Esophagus muscularis mucosa (tissue), 4 donors: ENCODE measurements around the gene PLAC1. TPM values are rescaled to one million over a fixed set of nuclear protein-coding genes. Genes with fewer than 3 reads are reported as not detected.

Experiments
- DNase-seq: peaks from one replicate; pipeline ENCODE4 v3.0.0-alpha.2; 2017; ENCODE audit errors: extremely low spot score
- H3K27ac ChIP-seq, 4 donors: fragments of 200-600 bp; sonication (generic); replicated peaks in 1 of 4; 1 replicate in 3 of 4; 2 replicates in 1 of 4; pipeline ENCODE4 v1.5.1; 2016 to 2019; ENCODE audit warnings: mild to moderate bottlenecking in 1 of 4
- H3K27me3 ChIP-seq, 4 donors: fragments of 200-600 bp; sonication (generic); one replicate each; pipeline versions ENCODE4 v1.5.1 to v1.6.0; 2016 to 2019
- H3K36me3 ChIP-seq, 4 donors: fragments of 200-600 bp; sonication (generic); one replicate each; pipeline ENCODE4 v1.5.1; 2016 to 2019
- H3K4me1 ChIP-seq, 4 donors: fragments of 200-600 bp; sonication (generic); one replicate each; pipeline ENCODE4 v1.5.1; 2016 to 2019
- H3K4me3 ChIP-seq, 4 donors: fragments of 200-600 bp; sonication (generic); 1 replicate in 2 of 4; 2 replicates in 2 of 4; pipeline ENCODE4 v1.5.1; 2016 to 2019; ENCODE audit warnings: mild to moderate bottlenecking in 4 of 4, moderate library complexity in 1 of 4
- H3K9me3 ChIP-seq, 4 donors: fragments of 200-600 bp; sonication (generic); 1 replicate in 3 of 4; 2 replicates in 1 of 4; pipeline ENCODE4 v1.5.1; 2016 to 2019
- EP300 ChIP-seq: sonication (generic); formaldehyde crosslinking; IDR thresholded peaks from one replicate; pipeline ENCODE4 v1.6.1; 2017; ENCODE audit warnings: antibody characterized with exemption
- POLR2A ChIP-seq: fragments of 450-650 bp; IDR thresholded peaks from one replicate; pipeline ENCODE4 v1.6.1; 2017; ENCODE audit warnings: antibody characterized with exemption, moderate library complexity, mild to moderate bottlenecking, low read depth
- POLR2AphosphoS5 ChIP-seq, 2 donors: sonication (generic); formaldehyde crosslinking; IDR thresholded peaks; one replicate each; pipeline ENCODE4 v1.6.1; 2017; ENCODE audit warnings: antibody characterized with exemption in 2 of 2
- WGBS: methylation state at CpG from one replicate; pipeline ENCODE4 v1.1.5; 2018; 5-methylcytosine and 5-hydroxymethylcytosine counted together
- intact Hi-C: fragments of 100-400 bp; cut with DNase I; formaldehyde crosslinking; loops from one replicate; pipeline ENCODE4 v1.15.1; 2023
- total RNA-seq, 4 donors: library from RNA; depleted of rRNA; stranded (reverse); fragments of >200 nt; gene quantifications; one replicate each; pipeline versions ENCODE4 v1.1.0 to v1.2.1, GENCODE V29; 2016
- TF ChIP-seq, protein P1 (sequence below), 3 experiments: fragments of 200-600 bp in 2 of 3; fragments of 450-650 bp in 1 of 3; sonication (generic) in 2 of 3; IDR thresholded peaks; one replicate each; pipeline ENCODE4 v1.5.1; 2017 to 2019; ENCODE audit warnings: antibody characterized with exemption in 3 of 3, mild to moderate bottlenecking in 2 of 3, moderate library complexity in 1 of 3

The PLAC1 gene
- total RNA-seq, 4 donors from 2014 or later, result not detected

GRCh38 chrX:134671294-134671693 lies 13.0 kb upstream of the PLAC1 start:
- 63% methylated on average over 6 of the region's 6 CpGs for WGBS
- intact Hi-C loops, result no loop called here
- H3K4me1 ChIP-seq, result peaks cover 0 to 10% (median 0%) of the 10 kb centered on the region in 4 donors
- no peak overlapping the region for H3K4me3 ChIP-seq
- TF ChIP-seq POLR2AphosphoS5 (IDR thresholded peaks at IDR 0.05), result no peak
- TF ChIP-seq, protein P1, sequence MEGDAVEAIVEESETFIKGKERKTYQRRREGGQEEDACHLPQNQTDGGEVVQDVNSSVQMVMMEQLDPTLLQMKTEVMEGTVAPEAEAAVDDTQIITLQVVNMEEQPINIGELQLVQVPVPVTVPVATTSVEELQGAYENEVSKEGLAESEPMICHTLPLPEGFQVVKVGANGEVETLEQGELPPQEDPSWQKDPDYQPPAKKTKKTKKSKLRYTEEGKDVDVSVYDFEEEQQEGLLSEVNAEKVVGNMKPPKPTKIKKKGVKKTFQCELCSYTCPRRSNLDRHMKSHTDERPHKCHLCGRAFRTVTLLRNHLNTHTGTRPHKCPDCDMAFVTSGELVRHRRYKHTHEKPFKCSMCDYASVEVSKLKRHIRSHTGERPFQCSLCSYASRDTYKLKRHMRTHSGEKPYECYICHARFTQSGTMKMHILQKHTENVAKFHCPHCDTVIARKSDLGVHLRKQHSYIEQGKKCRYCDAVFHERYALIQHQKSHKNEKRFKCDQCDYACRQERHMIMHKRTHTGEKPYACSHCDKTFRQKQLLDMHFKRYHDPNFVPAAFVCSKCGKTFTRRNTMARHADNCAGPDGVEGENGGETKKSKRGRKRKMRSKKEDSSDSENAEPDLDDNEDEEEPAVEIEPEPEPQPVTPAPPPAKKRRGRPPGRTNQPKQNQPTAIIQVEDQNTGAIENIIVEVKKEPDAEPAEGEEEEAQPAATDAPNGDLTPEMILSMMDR (IDR thresholded peaks at IDR 0.05), result no peak
- no peak for TF ChIP-seq EP300
- TF ChIP-seq POLR2A, result no peak
- H3K27me3 ChIP-seq, result peaks cover 0 to 4% (median 0%) of the 10 kb centered on the region in 4 donors
- H3K9me3 ChIP-seq, result no peaks in the 10 kb centered on the region
- no peak overlapping the region for H3K27ac ChIP-seq
- DNase-seq, result no peak
- H3K36me3 ChIP-seq, result no peaks in the 10 kb centered on the region

DNA sequence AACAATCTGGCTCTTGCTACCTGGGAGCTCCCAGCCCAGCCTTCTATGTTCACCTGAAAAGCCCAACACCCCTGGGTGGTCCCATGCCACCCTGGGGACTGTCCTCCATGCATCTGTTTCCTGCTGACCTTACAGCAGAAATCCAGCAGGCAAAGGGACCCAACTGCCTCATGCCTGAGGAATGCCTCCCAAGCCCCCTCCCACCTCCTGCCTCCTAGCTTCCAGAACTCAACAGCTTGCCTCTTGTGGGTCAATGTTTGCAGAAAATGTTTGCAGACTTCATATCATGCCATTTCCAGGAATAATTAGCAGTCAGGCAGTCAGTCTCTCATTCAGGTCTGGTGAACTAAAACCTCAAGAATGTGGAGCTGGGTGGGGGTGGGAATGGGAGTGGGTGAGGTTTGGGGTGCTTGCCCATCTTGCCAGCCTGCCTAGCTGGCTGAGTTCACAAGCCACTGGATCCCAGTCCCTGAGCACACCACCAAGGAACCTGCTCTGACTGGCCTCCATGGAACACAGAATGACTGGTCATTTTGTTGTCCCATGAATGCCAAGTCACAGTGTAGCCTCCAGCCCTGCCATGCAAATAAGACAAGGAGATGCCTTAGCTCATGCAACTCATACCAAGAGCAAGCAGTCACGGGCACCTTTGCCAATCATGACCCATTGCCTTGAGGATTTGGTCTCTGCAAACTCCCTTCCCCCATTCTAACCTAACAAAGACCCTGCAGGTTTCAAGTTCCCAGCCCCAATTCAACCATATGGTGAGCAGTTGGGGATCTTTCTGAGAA lies 12.1 kb upstream of the PLAC1 start:
- intact Hi-C loops, result no loop called here
- H3K9me3 ChIP-seq, result no peaks in the 10 kb centered on the region
- peaks cover 0 to 10% (median 0%) of the 10 kb centered on the region in 4 donors for H3K4me1 ChIP-seq
- TF ChIP-seq, protein P1 (IDR thresholded peaks at IDR 0.05), result no peak
- TF ChIP-seq POLR2A (no peak), EP300 (no peak), POLR2AphosphoS5 (IDR thresholded peaks at IDR 0.05) (no peak)
- WGBS, result 43% methylated on average over 1 of the region's 1 CpG
- H3K36me3 ChIP-seq, result no peaks in the 10 kb centered on the region
- H3K4me3 ChIP-seq, result no peak overlapping the region
- no peak overlapping the region for H3K27ac ChIP-seq
- peaks cover 0 to 4% (median 0%) of the 10 kb centered on the region in 4 donors for H3K27me3 ChIP-seq
- no peak for DNase-seq

DNA sequence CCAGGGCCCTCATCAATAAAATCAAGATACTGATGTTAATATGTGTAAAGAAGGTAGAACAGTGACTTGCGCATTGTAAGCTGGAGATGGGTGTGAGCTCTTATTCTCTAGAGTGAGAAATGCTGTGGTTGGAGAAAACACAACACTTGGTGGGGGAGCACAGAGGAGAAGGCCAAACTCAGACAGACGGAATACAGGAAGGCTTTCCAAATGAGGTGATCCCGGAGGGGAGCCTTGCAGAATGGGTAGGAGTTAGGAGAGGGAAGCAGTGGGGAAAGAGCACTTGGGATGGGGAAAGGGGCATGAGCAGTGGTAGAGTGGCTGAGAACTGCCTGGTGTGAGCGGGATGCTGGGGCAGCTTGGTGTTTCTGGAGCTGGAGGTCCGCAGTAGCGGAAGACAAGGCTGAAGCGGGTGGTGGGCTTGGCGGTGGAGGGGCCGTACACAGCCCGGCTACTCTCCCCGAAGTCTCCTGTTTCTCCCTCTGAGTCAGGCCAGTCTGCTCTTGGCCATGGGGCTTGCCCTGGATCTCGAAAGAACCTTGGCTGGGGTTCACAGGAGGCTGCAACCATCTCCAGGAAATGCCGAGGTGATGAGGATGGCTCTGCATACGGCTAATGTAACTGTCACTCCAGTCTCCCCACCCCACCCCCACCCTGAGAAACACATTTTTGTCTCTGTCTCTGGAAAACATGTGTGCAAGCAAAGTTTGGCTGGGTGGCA lies 11.3 kb upstream of the PLAC1 start:
- H3K27me3 ChIP-seq, result peaks cover 0 to 4% (median 0%) of the 10 kb centered on the region in 4 donors
- peak in 1 of 2 donors; percentile 46 for TF ChIP-seq POLR2AphosphoS5 (IDR thresholded peaks at IDR 0.05)
- no peak for TF ChIP-seq POLR2A
- TF ChIP-seq EP300, result no peak
- TF ChIP-seq, protein P1 (IDR thresholded peaks at IDR 0.05), result no peak
- WGBS, result 67% methylated on average over 12 of the region's 14 CpGs

DNA sequence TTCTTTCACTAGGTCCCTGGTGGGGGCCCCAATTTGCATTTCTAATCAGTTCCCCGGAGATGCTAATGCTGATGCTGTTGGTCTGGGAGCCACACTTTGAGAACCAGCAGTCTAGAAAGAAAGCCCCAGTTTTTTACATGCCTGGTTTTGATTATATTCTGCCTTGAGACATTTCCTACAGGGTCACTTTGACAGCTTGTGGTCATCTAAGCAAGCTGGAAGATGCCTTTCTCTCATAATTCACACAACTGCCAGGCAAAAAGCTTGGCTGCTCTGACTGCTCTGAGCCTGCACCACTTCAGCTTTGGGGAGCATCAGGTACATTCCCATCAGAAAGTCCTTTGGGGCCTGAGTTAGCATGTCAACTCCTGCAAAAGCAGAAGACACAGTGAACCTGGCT lies 5.9 kb upstream of the PLAC1 start:
- WGBS, result 89% methylated on average over 1 of the region's 1 CpG
- no peak overlapping the region for H3K4me3 ChIP-seq
- H3K4me1 ChIP-seq, result peaks cover 0 to under 1% (median 0%) of the 10 kb centered on the region in 4 donors
- no peak for DNase-seq
- intact Hi-C loops, result no loop called here
- H3K27me3 ChIP-seq, result peaks cover 0 to 4% (median 0%) of the 10 kb centered on the region in 4 donors
- no peaks in the 10 kb centered on the region for H3K9me3 ChIP-seq
- no peaks in the 10 kb centered on the region for H3K36me3 ChIP-seq
- TF ChIP-seq EP300 (no peak), POLR2A (no peak), POLR2AphosphoS5 (IDR thresholded peaks at IDR 0.05) (no peak)
- TF ChIP-seq, protein P1 (IDR thresholded peaks at IDR 0.05), result no peak
- no peak overlapping the region for H3K27ac ChIP-seq

More for the DNA sequence above, 11.3 kb upstream of the PLAC1 start:
- no peaks in the 10 kb centered on the region for H3K36me3 ChIP-seq
- DNase-seq, result no peak
- H3K27ac ChIP-seq, result no peak overlapping the region
- H3K4me3 ChIP-seq, result no peak overlapping the region
- intact Hi-C loops, result no loop called here
- peaks cover 0 to 10% (median 0%) of the 10 kb centered on the region in 4 donors for H3K4me1 ChIP-seq
- no peaks in the 10 kb centered on the region for H3K9me3 ChIP-seq
